NCI-H82 treated with DMSO at 0.1 percent for 48 hours (cell line): ENCODE results near the gene NPB.

Source experiments
- DNase-seq: peaks from one replicate; lab custom pipeline; 2025; ENCODE audit not compliant: unreplicated experiment; lab: John Stamatoyannopoulos, UW

NPB gene

GRCh38 chr17:81869221-81870130, 32.6 kb upstream of the NPB start:
- DNase-seq: no peak

- DNase-seq: no peak
Measured at GRCh38 chr17:81870131-81870980, 31.7 kb upstream of the NPB start.

GRCh38 chr17:81870981-81871386, 31.1 kb upstream of the NPB start, which contains the start of gene ARHGDIA:
Gene ARHGDIA, minus strand, starts transcription at chr17:81871337. Its CDS starts 1,407 bp downstream, at chr17:81869930.
- DNase-seq: no peak

- DNase-seq: no peak
Measured at GRCh38 chr17:81871387-81872230, 30.4 kb upstream of the NPB start.

- DNase-seq: no peak
Measured at GRCh38 chr17:81877569-81877968, 24.5 kb upstream of the NPB start.

GRCh38 chr17:81878294-81878693, 23.7 kb upstream of the NPB start:
- DNase-seq: no peak

- no peak for DNase-seq
Measured at GRCh38 chr17:81879121-81879520, 22.9 kb upstream of the NPB start.

GRCh38 chr17:81884520-81884919, 17.5 kb upstream of the NPB start:
- DNase-seq: no peak

GRCh38 chr17:81884968-81885367, 17.1 kb upstream of the NPB start:
- no peak for DNase-seq

- no peak for DNase-seq
Measured at GRCh38 chr17:81885454-81885853, 16.6 kb upstream of the NPB start.

- no peak for DNase-seq
Measured at GRCh38 chr17:81885869-81886548, 16.0 kb upstream of the NPB start.

- DNase-seq: no peak
Measured at GRCh38 chr17:81888105-81888987, 13.7 kb upstream of the NPB start.

- DNase-seq: no peak
Measured at GRCh38 chr17:81888988-81889595, 12.9 kb upstream of the NPB start.

- DNase-seq: no peak
Measured at GRCh38 chr17:81889602-81890001, 12.4 kb upstream of the NPB start.

GRCh38 chr17:81890447-81891302, 11.4 kb upstream of the NPB start:
- DNase-seq: no peak

GRCh38 chr17:81891303-81891552, 10.8 kb upstream of the NPB start:
- DNase-seq: no peak

GRCh38 chr17:81895400-81895799, 6.6 kb upstream of the NPB start:
- DNase-seq: no peak
